HUES48 (cell line): ENCODE measurements around the gene THEMIS.
"Not testable (repeated sequence)": the region's sequence is repeated elsewhere in the genome, so short reads cannot be mapped to it uniquely, and the experiment has no call there.

Experiments used
- H3K27ac ChIP-seq: one replicate; pipeline ENCODE4 v1.7.0; 2013; ENCODE audit warnings: low read depth, low read length, inconsistent platforms
- H3K27me3 ChIP-seq: 2 replicates; pipeline ENCODE4 v1.6.1; 2013; ENCODE audit warnings: mild to moderate bottlenecking, low read length; ENCODE audit not compliant: control insufficient read depth, insufficient read depth
- H3K36me3 ChIP-seq: 2 replicates; pipeline ENCODE4 v1.6.1; 2013; ENCODE audit warnings: low read length; ENCODE audit not compliant: control insufficient read depth, insufficient read depth
- H3K4me1 ChIP-seq: 2 replicates; pipeline ENCODE4 v1.6.1; 2013; ENCODE audit warnings: mild to moderate bottlenecking, low read length; ENCODE audit not compliant: control insufficient read depth, insufficient read depth
- H3K4me3 ChIP-seq: 2 replicates; pipeline ENCODE4 v1.5.1; 2013; ENCODE audit warnings: mild to moderate bottlenecking, low read depth, low read length
- H3K9ac ChIP-seq: 2 replicates; pipeline ENCODE4 v1.6.1; 2013; ENCODE audit warnings: mild to moderate bottlenecking, low read depth, low read length, moderate library complexity
- H3K9me3 ChIP-seq: 2 replicates; pipeline ENCODE4 v1.6.1; 2013; ENCODE audit warnings: low read length; ENCODE audit not compliant: control insufficient read depth, insufficient read depth

Gene THEMIS

DNA sequence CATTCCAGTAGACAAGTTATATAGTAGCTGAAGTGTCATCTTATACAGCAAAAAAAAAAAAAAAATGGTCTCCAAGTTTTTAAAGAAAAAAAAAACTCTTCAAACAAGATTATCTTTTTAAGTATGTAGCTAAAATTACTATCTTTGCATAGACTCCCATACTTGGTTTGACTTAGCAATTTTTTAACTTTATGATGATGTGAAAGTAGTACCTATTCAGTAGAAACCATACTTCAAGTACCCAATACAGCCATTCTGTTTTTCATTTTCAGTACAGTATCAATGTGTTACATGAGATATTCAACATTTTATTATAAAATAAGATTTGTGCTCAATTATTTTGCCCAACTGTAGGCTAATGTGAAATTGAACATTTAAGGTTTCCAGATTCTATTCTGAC is 18.9 kb downstream of the THEMIS start:
- H3K9me3 ChIP-seq, H3K36me3 ChIP-seq, H3K4me3 ChIP-seq, H3K27me3 ChIP-seq, H3K9ac ChIP-seq, H3K4me1 ChIP-seq, H3K27ac ChIP-seq: not testable (repeated sequence)

DNA sequence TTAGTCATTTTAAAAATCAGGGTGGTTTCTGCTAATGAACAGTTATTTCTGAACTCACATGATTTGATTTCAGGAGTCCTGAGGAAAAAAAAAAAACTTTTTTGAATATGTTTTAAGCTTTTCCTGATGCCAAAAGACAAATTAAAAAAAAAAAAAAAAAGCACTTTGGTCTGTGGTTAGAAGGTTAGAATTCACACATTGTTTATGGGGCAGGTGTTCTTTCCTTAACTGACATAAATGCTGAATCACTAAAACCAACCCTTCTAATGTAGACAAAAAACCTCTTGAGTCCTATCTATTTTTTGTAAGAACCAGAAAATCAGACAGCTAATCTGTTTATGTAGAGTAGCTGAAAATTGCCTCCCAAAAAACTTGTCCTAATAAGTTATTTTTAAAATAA is 20.4 kb downstream of the THEMIS start:
- no peak overlapping the region for H3K4me3 ChIP-seq
- peaks cover 6% of the 10 kb centered on the region; the same call in 1 of the 2 replicates for H3K4me1 ChIP-seq
- H3K36me3 ChIP-seq = no peaks in the 10 kb centered on the region
- H3K9me3 ChIP-seq = no peaks in the 10 kb centered on the region
- no peaks in the 10 kb centered on the region for H3K27me3 ChIP-seq
- H3K27ac ChIP-seq = no peak overlapping the region
- no peak overlapping the region for H3K9ac ChIP-seq

DNA sequence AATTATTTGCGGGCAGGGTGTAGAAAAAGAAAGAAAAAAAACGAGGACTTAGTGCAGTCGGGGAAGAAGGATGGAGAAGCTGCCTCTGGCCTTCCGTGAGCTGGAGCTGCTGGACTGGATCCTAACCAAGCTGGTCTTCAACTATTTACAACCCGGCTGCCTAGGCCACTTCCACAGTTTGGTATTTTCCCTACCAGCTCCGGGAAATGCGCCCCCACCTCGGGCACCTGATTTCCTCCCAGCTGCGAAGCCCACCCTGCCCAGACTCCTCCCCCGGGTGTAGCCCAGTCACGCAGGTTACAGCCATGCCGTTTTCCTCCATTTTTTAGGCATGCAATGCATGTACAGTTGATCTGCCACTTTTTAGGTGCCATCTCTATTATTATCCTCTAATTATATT is 21.2 kb downstream of the THEMIS start:
- Histone ChIP-seq H3K9ac (no peak overlapping the region), H3K36me3 (no peaks in the 10 kb centered on the region), H3K27me3 (no peaks in the 10 kb centered on the region), H3K4me3 (0 out of 2 replicates have a peak overlapping the region, but pooled peaks have one; percentile 0), H3K9me3 (no peaks in the 10 kb centered on the region), H3K4me1 (peaks cover 6% of the 10 kb centered on the region; the same call in 1 of the 2 replicates), H3K27ac (no peak overlapping the region)

DNA sequence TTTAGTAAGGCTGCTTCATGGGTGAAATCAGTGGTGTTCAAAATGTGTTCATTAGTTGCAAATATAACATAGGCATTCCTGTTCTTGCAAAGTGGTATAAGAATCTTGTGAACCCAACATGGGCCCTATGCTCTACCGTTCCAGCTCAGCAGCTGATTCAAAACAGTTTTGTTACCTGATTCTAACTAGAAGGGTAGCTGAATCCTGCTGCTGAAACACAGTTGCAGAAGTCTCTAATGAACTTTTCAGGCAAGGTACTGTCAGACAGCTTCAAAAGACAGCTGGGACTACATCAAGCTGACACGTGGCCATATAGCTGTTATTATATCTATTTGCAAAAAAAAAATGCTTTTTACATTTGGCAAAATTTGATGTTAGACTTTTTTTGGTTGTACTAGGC is 22.7 kb downstream of the THEMIS start:
- no peak overlapping the region for H3K4me3 ChIP-seq
- no peaks in the 10 kb centered on the region for H3K36me3 ChIP-seq
- no peaks in the 10 kb centered on the region for H3K27me3 ChIP-seq
- no peak overlapping the region for H3K27ac ChIP-seq
- peaks cover 6% of the 10 kb centered on the region; the same call in 1 of the 2 replicates for H3K4me1 ChIP-seq
- H3K9ac ChIP-seq = no peak overlapping the region
- H3K9me3 ChIP-seq = no peaks in the 10 kb centered on the region

DNA sequence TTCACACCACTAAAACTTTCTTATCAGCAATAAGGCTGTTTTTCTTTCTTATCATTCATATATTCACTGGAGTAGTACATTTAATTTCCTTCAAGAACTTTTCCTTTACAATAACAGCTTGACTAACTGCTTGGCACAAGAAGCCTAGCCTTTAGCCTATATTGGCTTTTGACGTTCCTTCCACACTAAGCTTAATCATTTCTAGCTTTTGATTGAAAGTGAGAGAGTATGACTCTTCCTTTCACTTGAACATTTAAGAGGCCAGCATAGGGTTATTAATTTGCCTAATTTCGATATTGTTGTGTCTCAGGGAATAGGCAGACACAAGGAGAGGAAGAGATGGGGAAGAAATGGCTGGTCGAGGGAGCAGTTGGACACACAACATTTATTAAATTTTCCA is 23.6 kb downstream of the THEMIS start:
- no peak overlapping the region for H3K27ac ChIP-seq
- H3K36me3 ChIP-seq = no peaks in the 10 kb centered on the region
- H3K4me1 ChIP-seq = peaks cover 6% of the 10 kb centered on the region; the same call in 1 of the 2 replicates
- no peaks in the 10 kb centered on the region for H3K9me3 ChIP-seq
- no peak overlapping the region for H3K4me3 ChIP-seq
- no peaks in the 10 kb centered on the region for H3K27me3 ChIP-seq
- H3K9ac ChIP-seq = no peak overlapping the region

DNA sequence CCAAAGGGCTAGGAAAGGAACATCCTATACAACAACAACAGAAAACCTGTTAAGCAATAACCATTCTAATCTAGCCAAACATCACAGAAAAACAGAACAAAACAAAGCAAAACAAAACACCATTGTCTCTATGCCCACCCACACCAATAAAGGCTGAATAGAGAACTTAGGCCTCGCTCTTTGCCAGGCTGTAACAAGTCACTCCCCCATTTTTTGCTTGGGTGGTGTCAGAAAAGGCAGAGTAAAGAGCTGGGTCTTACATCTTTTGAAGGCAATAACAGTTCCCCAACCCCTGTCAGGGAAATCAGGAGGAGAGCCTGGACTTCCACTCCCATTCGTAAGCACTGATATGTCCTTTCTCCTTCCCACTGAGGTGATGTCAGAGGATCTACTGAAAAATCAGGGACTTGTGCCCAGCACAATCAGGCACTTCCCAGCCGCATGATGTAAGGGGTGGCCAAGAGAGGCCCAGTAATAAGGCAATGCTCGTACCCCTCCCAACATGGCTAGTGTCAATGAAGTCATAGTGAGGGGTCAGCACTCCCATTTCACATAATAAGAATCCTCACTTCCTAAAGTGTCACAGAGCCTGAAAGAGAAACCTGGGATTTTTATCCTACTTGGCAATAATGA is 31.0 kb downstream of the THEMIS start:
- no peak overlapping the region for H3K4me3 ChIP-seq
- H3K9ac ChIP-seq = no peak overlapping the region
- no peaks in the 10 kb centered on the region for H3K4me1 ChIP-seq
- H3K27me3 ChIP-seq = no peaks in the 10 kb centered on the region
- H3K9me3 ChIP-seq = no peaks in the 10 kb centered on the region
- H3K27ac ChIP-seq = no peak overlapping the region
- H3K36me3 ChIP-seq = no peaks in the 10 kb centered on the region

DNA sequence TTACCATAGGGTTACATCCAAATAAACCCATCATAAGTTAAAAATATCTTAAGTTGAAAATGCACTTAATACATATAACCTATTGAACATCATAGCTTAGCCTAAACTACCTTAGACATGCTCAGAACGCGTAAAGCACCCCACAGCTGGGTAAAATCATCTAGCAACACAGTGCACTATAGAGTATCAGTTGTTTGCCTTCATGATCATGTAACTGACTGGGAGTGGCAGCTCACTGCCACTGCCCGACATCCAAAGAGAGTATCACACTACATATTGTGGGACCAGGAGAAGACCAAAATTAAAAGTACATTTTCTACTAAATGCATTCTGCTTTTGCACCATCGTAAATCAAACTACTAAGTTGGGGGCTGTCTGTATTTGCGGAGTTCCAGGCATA is 31.7 kb downstream of the THEMIS start:
- Histone ChIP-seq H3K9ac (no peak overlapping the region), H3K36me3 (no peaks in the 10 kb centered on the region), H3K4me1 (no peaks in the 10 kb centered on the region), H3K27ac (no peak overlapping the region), H3K27me3 (no peaks in the 10 kb centered on the region), H3K4me3 (no peak overlapping the region), H3K9me3 (no peaks in the 10 kb centered on the region)

DNA sequence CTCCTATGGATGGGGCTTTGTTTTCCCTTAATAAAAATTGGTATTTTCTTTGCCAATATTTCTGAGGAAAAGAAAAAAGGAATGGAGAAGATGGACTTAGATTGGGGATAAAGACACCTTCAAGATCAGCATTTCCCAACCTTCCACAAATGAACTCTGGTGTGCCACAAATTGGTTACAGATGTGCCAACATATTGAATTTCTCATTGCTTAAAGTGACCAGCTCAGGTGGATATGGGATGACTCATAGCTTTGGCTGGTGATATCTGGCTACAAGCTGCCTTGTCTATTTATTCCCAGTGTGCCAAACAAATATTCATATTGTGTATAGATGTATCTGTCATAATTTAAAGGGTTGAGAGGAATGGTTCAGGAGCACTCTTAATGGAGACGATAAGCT is 32.5 kb downstream of the THEMIS start:
- H3K27me3 ChIP-seq = no peaks in the 10 kb centered on the region
- no peak overlapping the region for H3K4me3 ChIP-seq
- no peaks in the 10 kb centered on the region for H3K4me1 ChIP-seq
- H3K27ac ChIP-seq = no peak overlapping the region
- no peak overlapping the region for H3K9ac ChIP-seq
- H3K36me3 ChIP-seq = no peaks in the 10 kb centered on the region
- no peaks in the 10 kb centered on the region for H3K9me3 ChIP-seq

DNA sequence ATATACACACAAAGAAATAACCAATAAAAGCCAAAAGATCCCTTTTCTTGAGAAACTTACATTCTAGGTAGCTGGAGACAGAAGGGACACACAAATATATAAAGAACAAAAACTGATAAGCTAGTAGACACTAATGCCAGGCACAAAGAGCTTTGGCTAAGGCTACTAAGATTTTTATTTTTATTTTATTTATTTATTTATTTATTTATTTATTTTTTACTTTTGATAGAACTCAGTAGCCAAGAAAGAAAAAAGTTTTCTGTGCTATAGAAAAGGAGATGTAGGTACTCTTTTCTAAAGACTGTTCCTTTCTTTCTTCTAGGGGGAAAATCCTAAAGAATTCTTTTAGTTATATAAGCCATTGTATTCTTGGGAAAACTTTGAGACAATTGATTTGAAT is 34.1 kb downstream of the THEMIS start:
- Histone ChIP-seq H3K36me3 (no peaks in the 10 kb centered on the region), H3K27ac (no peak overlapping the region), H3K4me3 (no peak overlapping the region), H3K27me3 (no peaks in the 10 kb centered on the region), H3K9me3 (no peaks in the 10 kb centered on the region), H3K9ac (no peak overlapping the region), H3K4me1 (no peaks in the 10 kb centered on the region)

DNA sequence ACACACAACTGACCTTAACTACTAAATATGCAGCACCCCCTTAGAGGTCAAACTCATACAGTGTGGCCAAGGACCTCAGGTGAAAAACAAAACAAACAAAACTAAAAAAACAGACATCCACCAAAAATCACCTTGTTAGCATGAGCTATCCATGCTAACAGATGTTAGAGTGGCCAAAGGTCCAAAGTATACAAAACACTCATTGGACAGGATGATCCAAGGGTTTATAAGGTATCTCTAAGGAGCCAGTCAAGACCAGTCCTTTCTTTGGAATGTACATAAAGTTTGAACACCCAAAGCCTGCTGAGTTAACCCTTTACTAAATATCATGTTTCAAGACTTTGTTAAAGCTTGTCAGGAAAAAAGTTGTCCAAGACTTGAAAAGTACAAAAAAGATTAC is 35.8 kb downstream of the THEMIS start:
- H3K9ac ChIP-seq = no peak overlapping the region
- no peaks in the 10 kb centered on the region for H3K36me3 ChIP-seq
- no peaks in the 10 kb centered on the region for H3K4me1 ChIP-seq
- H3K4me3 ChIP-seq = no peak overlapping the region
- no peak overlapping the region for H3K27ac ChIP-seq
- H3K27me3 ChIP-seq = no peaks in the 10 kb centered on the region
- no peaks in the 10 kb centered on the region for H3K9me3 ChIP-seq

DNA sequence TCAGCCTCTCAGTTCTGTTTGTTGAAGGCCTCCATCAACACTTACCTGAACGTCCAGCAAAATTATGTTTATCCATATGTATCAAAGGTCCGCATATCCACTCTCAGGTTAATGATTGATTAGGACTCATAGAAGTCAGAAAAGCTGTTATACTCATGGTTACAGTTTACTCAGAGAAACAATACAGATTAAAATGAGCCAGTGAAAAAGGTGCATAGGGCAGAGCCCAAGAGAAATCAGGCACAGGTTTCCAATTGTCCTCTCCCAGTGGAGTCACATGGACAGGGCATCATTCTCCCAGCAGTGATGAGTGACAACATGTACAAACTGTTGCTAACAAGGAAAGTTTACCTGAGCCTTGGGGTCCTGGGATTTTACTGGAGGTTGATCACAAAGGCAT is 36.2 kb downstream of the THEMIS start:
- H3K9me3 ChIP-seq = no peaks in the 10 kb centered on the region
- H3K27me3 ChIP-seq = no peaks in the 10 kb centered on the region
- H3K36me3 ChIP-seq = no peaks in the 10 kb centered on the region
- no peaks in the 10 kb centered on the region for H3K4me1 ChIP-seq
- no peak overlapping the region for H3K9ac ChIP-seq
- no peak overlapping the region for H3K27ac ChIP-seq
- no peak overlapping the region for H3K4me3 ChIP-seq

DNA sequence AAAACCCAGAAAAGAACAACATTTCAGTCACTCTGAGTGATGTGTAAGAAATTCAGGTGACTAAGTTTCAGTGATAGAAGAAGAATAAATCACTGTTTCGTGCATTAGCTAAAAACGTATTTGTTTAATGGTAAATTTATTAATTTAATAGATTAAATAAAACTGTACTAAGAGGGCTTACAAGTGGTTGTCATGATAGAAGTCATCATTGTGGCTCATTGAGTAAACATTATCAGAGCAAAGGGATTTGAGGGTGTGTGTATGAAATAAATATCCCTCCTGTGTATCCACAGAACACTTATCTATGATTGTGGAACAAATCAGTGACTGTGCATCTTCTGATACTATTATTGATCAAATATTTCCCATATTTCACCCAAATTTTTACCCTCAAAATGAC is 40.1 kb downstream of the THEMIS start:
- Histone ChIP-seq H3K27me3 (no peaks in the 10 kb centered on the region), H3K27ac (no peak overlapping the region), H3K9ac (no peak overlapping the region), H3K4me1 (no peaks in the 10 kb centered on the region), H3K36me3 (no peaks in the 10 kb centered on the region), H3K9me3 (no peaks in the 10 kb centered on the region), H3K4me3 (no peak overlapping the region)
